Amniotic stem cell (primary cell): ENCODE measurements around the gene UBE4A.
"Not testable (repeated sequence)": the region's sequence is repeated elsewhere in the genome, so short reads cannot be mapped to it uniquely, and the experiment has no call there.

ENCODE experiments used
- DNase-seq: peaks from one replicate; lab custom pipeline; 2025; lab: John Stamatoyannopoulos, UW

Gene UBE4A

GRCh38 chr11:118401880-118402590 lies 42.6 kb downstream of the UBE4A start:
- peak; percentile 68 for DNase-seq

- not testable (repeated sequence) for DNase-seq
Observed at GRCh38 chr11:118402594-118402993, 43.2 kb downstream of the UBE4A start.

- DNase-seq, result no peak
Observed at GRCh38 chr11:118406599-118407166, 47.3 kb downstream of the UBE4A start.

GRCh38 chr11:118410055-118410745 lies 50.8 kb downstream of the UBE4A start:
- DNase-seq, result no peak

GRCh38 chr11:118411530-118411929 lies 52.1 kb downstream of the UBE4A start:
- DNase-seq, result no peak

- no peak for DNase-seq
Observed at GRCh38 chr11:118412921-118413320, 53.5 kb downstream of the UBE4A start.

GRCh38 chr11:118415062-118415738 lies 55.8 kb downstream of the UBE4A start:
- no peak for DNase-seq

- peak; percentile 90 for DNase-seq
Observed at GRCh38 chr11:118415739-118416068, 56.3 kb downstream of the UBE4A start.

- not testable (repeated sequence) for DNase-seq
Observed at GRCh38 chr11:118416900-118417299, 57.5 kb downstream of the UBE4A start.

- DNase-seq, result no peak
Observed at GRCh38 chr11:118417801-118418200, 58.4 kb downstream of the UBE4A start.

- no peak for DNase-seq
Observed at GRCh38 chr11:118418766-118419165, 59.4 kb downstream of the UBE4A start.

- DNase-seq, result no peak
Observed at GRCh38 chr11:118427707-118428106, 68.3 kb downstream of the UBE4A start.

- no peak for DNase-seq
Observed at GRCh38 chr11:118430956-118431355, 71.6 kb downstream of the UBE4A start.

- DNase-seq, result no peak
Observed at GRCh38 chr11:118434123-118434552, 74.7 kb downstream of the UBE4A start.

GRCh38 chr11:118434553-118435289 lies 75.3 kb downstream of the UBE4A start:
- DNase-seq, result no peak

- no peak for DNase-seq
Observed at GRCh38 chr11:118435290-118435892, 76.0 kb downstream of the UBE4A start.

- peak; percentile 92 for DNase-seq
Observed at GRCh38 chr11:118435893-118436624, 76.7 kb downstream of the UBE4A start, which contains the start of gene KMT2A. Gene KMT2A, plus strand, starts transcription at chr11:118436492. Its CDS starts 21 bp downstream, at chr11:118436513.

- DNase-seq, result no peak
Observed at GRCh38 chr11:118436639-118437207, 77.3 kb downstream of the UBE4A start.

- no peak for DNase-seq
Observed at GRCh38 chr11:118437208-118438125, 78.1 kb downstream of the UBE4A start.
